ENCODE measurements around the gene COX4I2. TPM values are rescaled to one million over a fixed set of nuclear protein-coding genes. Genes with fewer than 3 reads are reported as not detected.
"Not testable (repeated sequence)": the region's sequence is repeated elsewhere in the genome, so short reads cannot be mapped to it uniquely, and the experiment has no call there.

Gene COX4I2
- polyA plus RNA-seq, 1 donor from 2014 or later, result not detected

DNA sequence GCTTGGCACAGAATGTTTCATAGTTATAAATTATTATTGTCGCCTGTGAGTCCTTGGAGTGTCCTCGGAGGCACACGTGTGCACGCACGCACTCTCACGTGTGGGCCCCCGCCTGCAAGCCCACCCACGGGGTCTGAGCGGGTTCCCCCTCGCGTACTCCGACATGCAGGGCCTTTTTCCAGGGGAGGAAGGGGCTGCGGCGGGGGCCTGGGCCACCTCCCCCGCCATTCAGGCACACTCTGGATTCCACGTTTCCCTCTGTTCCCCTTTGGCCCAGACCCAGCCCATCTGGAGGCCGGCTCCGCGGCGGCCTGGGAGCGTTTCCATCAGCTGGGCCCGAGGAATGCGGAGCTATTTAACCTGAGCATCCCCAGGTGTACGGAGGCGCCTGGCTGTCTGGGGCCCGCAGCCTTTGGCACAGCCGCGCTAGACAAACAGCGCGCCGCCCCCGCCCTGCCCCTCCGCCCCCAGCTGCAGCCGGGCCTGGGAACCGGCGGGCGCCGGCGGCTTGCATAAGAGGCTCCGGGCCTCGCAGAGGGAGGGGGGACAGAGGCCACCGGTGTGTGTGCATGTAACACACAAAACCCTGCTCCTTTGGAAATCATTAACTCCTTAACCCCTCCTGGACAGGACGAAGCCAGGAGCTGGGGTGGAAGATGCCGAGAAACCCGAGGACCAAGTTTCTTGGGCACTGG lies 29.3 kb upstream of the COX4I2 start:
- H3K9ac ChIP-seq (ENCODE audit: low read length), result peak overlapping the region; percentile 9
- peak overlapping the region; percentile 33 for H3K4me3 ChIP-seq (ENCODE audit: low read length)
- TF ChIP-seq SMC3 (conservative IDR thresholded peaks at IDR 0.05; ENCODE audit: poor library complexity) (no peak), POLR2AphosphoS5 (IDR thresholded peaks at IDR 0.05) (peak; percentile 7), RAD21 (conservative IDR thresholded peaks at IDR 0.05) (no peak), EP300 (conservative IDR thresholded peaks at IDR 0.05; ENCODE audit: poor library complexity, severe bottlenecking) (peak; percentile 27), EZH2 (IDR thresholded peaks at IDR 0.05; ENCODE audit: borderline replicate concordance, insufficient read depth, low read length, poor library complexity, severe bottlenecking) (no peak), TAF1 (IDR thresholded peaks at IDR 0.05; ENCODE audit: low read depth) (no peak), MXI1 (conservative IDR thresholded peaks at IDR 0.05; ENCODE audit: poor library complexity, severe bottlenecking) (peak; percentile 26), REST (IDR thresholded peaks at IDR 0.05; ENCODE audit: borderline replicate concordance) (no peak)
- TF ChIP-seq, protein P1, sequence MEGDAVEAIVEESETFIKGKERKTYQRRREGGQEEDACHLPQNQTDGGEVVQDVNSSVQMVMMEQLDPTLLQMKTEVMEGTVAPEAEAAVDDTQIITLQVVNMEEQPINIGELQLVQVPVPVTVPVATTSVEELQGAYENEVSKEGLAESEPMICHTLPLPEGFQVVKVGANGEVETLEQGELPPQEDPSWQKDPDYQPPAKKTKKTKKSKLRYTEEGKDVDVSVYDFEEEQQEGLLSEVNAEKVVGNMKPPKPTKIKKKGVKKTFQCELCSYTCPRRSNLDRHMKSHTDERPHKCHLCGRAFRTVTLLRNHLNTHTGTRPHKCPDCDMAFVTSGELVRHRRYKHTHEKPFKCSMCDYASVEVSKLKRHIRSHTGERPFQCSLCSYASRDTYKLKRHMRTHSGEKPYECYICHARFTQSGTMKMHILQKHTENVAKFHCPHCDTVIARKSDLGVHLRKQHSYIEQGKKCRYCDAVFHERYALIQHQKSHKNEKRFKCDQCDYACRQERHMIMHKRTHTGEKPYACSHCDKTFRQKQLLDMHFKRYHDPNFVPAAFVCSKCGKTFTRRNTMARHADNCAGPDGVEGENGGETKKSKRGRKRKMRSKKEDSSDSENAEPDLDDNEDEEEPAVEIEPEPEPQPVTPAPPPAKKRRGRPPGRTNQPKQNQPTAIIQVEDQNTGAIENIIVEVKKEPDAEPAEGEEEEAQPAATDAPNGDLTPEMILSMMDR (IDR thresholded peaks at IDR 0.05; ENCODE audit: poor library complexity, severe bottlenecking), result no peak
- H3K9me3 ChIP-seq (ENCODE audit: low read length), result no peaks in the 10 kb centered on the region
- no peaks in the 10 kb centered on the region for H3K79me2 ChIP-seq (replicated peaks; ENCODE audit: insufficient read depth, low read length)
- no peak overlapping the region for H2AFZ ChIP-seq (ENCODE audit: low read depth, low read length)
- no peaks in the 10 kb centered on the region for H3K9me2 ChIP-seq (ENCODE audit: insufficient read depth, low read length)
- H4K20me1 ChIP-seq (ENCODE audit: insufficient read depth), result no peaks in the 10 kb centered on the region
- H3K27ac ChIP-seq (ENCODE audit: low read length), result no peak overlapping the region
- no peaks in the 10 kb centered on the region for H3K36me3 ChIP-seq (ENCODE audit: insufficient read depth, low read length)
- H3K4me2 ChIP-seq (ENCODE audit: low read length), result no peak overlapping the region
- peaks cover 41% of the 10 kb centered on the region for H3K27me3 ChIP-seq (ENCODE audit: insufficient read depth, low read depth, low read length)
- no peaks in the 10 kb centered on the region for H3F3A ChIP-seq (ENCODE audit: insufficient read depth, low read length, poor library complexity, severe bottlenecking)

DNA sequence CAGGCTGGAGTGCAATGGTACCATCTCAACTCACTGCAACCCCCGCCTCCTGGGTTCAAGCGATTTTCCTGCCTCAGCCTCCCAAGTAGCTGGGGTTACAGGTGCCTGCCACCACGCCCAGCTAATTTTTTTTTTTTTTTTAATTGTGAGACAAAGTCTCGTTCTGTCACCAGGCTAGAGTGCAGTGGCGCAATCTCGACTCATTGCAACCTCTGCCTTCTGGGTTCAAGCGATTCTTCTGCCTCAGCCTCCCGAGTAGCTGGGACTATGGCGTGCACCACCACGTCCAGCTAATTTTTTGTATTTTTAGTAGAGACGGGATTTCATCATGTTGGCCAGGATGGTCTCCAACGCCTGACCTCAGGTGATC lies 25.5 kb upstream of the COX4I2 start:
- not testable (repeated sequence) for H3K9me3 ChIP-seq (ENCODE audit: low read length); H4K20me1 ChIP-seq (ENCODE audit: insufficient read depth); H3K4me3 ChIP-seq (ENCODE audit: low read length); H2AFZ ChIP-seq (ENCODE audit: low read depth, low read length); H3K9ac ChIP-seq (ENCODE audit: low read length); H3K79me2 ChIP-seq (replicated peaks; ENCODE audit: insufficient read depth, low read length); H3F3A ChIP-seq (ENCODE audit: insufficient read depth, low read length, poor library complexity, severe bottlenecking); H3K27ac ChIP-seq (ENCODE audit: low read length); H3K9me2 ChIP-seq (ENCODE audit: insufficient read depth, low read length); H3K4me2 ChIP-seq (ENCODE audit: low read length); H3K36me3 ChIP-seq (ENCODE audit: insufficient read depth, low read length)
- H3K27me3 ChIP-seq (ENCODE audit: insufficient read depth, low read depth, low read length), result peaks cover 21% of the 10 kb centered on the region

All from neural cell (in vitro differentiated cells).